ENCODE measurements around the gene OSBPL1A.

Gene OSBPL1A

GRCh38 chr18:24234850-24235418 is 162.7 kb downstream of the OSBPL1A start:
- TF ChIP-seq REST (IDR thresholded peaks at IDR 0.05; ENCODE audit: insufficient read depth in 1 of 2, low read depth in 2 of 2, low read length in 2 of 2): no peak
- no peak for TF ChIP-seq SIN3A (IDR thresholded peaks at IDR 0.05; ENCODE audit: borderline replicate concordance, insufficient read depth, low read length)
- no peak for TF ChIP-seq FOXP2 (optimal IDR thresholded peaks at IDR 0.05; ENCODE audit: borderline replicate concordance, extremely low read depth, extremely low read length, insufficient read depth)
- TF ChIP-seq TAF1 (IDR thresholded peaks at IDR 0.05; ENCODE audit: borderline replicate concordance, insufficient read depth, low read length): no peak
- no peak for TF ChIP-seq POLR2AphosphoS5 (IDR thresholded peaks at IDR 0.05; ENCODE audit: low read depth, low read length)

GRCh38 chr18:24234330-24234729 is 163.3 kb downstream of the OSBPL1A start:
- TF ChIP-seq FOXP2 (optimal IDR thresholded peaks at IDR 0.05; ENCODE audit: borderline replicate concordance, extremely low read depth, extremely low read length, insufficient read depth) (no peak), SIN3A (IDR thresholded peaks at IDR 0.05; ENCODE audit: borderline replicate concordance, insufficient read depth, low read length) (no peak), REST (IDR thresholded peaks at IDR 0.05; ENCODE audit: insufficient read depth in 1 of 2, low read depth in 2 of 2, low read length in 2 of 2) (no peak), TAF1 (IDR thresholded peaks at IDR 0.05; ENCODE audit: borderline replicate concordance, insufficient read depth, low read length) (no peak), POLR2AphosphoS5 (IDR thresholded peaks at IDR 0.05; ENCODE audit: low read depth, low read length) (no peak)

- no peak for TF ChIP-seq FOXP2 (optimal IDR thresholded peaks at IDR 0.05; ENCODE audit: borderline replicate concordance, extremely low read depth, extremely low read length, insufficient read depth)
- no peak for TF ChIP-seq TAF1 (IDR thresholded peaks at IDR 0.05; ENCODE audit: borderline replicate concordance, insufficient read depth, low read length)
- TF ChIP-seq POLR2AphosphoS5 (IDR thresholded peaks at IDR 0.05; ENCODE audit: low read depth, low read length): no peak
- TF ChIP-seq REST (IDR thresholded peaks at IDR 0.05; ENCODE audit: insufficient read depth in 1 of 2, low read depth in 2 of 2, low read length in 2 of 2): no peak
- no peak for TF ChIP-seq SIN3A (IDR thresholded peaks at IDR 0.05; ENCODE audit: borderline replicate concordance, insufficient read depth, low read length)
Measured at GRCh38 chr18:24232800-24233199, 164.8 kb downstream of the OSBPL1A start.

- TF ChIP-seq FOXP2 (optimal IDR thresholded peaks at IDR 0.05; ENCODE audit: borderline replicate concordance, extremely low read depth, extremely low read length, insufficient read depth) (no peak), REST (IDR thresholded peaks at IDR 0.05; ENCODE audit: insufficient read depth in 1 of 2, low read depth in 2 of 2, low read length in 2 of 2) (no peak), POLR2AphosphoS5 (IDR thresholded peaks at IDR 0.05; ENCODE audit: low read depth, low read length) (no peak), TAF1 (IDR thresholded peaks at IDR 0.05; ENCODE audit: borderline replicate concordance, insufficient read depth, low read length) (no peak), SIN3A (IDR thresholded peaks at IDR 0.05; ENCODE audit: borderline replicate concordance, insufficient read depth, low read length) (no peak)
Measured at GRCh38 chr18:24231773-24232735, 165.6 kb downstream of the OSBPL1A start.

Measured in PFSK-1 (cell line).